GM12865 (cell line): ENCODE results near the gene CSRP3.

Experiments
- DNase-seq: peaks from one replicate; pipeline ENCODE4 v3.0.0; 2010; ENCODE audit warnings: low read depth
- H3K4me3 ChIP-seq: 2 replicates; pipeline ENCODE4 v1.5.1; 2011; ENCODE audit warnings: mild to moderate bottlenecking, low read depth, low read length, control low read depth
- CTCF ChIP-seq: IDR thresholded peaks from 2 replicates; pipeline ENCODE4 v1.5.1; 2011; ENCODE audit warnings: low read length, control low read depth, low read depth, inconsistent platforms; ENCODE audit not compliant: insufficient read depth; ENCODE audit errors: missing control alignments

Gene CSRP3

GRCh38 chr11:19196432-19196831 lies 5.4 kb downstream of the CSRP3 start:
- no peak overlapping the region for H3K4me3 ChIP-seq
- no peak for DNase-seq
- TF ChIP-seq CTCF = no peak

GRCh38 chr11:19194620-19195308 lies 7.0 kb downstream of the CSRP3 start:
- H3K4me3 ChIP-seq = no peak overlapping the region
- TF ChIP-seq CTCF = no peak
- DNase-seq = no peak

GRCh38 chr11:19193916-19194315 lies 7.9 kb downstream of the CSRP3 start:
- H3K4me3 ChIP-seq = no peak overlapping the region
- DNase-seq = no peak
- no peak for TF ChIP-seq CTCF

- no peak for TF ChIP-seq CTCF
- no peak for DNase-seq
- no peak overlapping the region for H3K4me3 ChIP-seq
Observed at GRCh38 chr11:19191530-19192169, 10.1 kb downstream of the CSRP3 start.

- no peak for DNase-seq
- TF ChIP-seq CTCF = no peak
- H3K4me3 ChIP-seq = no peak overlapping the region
Observed at GRCh38 chr11:19187833-19188258, 13.9 kb downstream of the CSRP3 start.

GRCh38 chr11:19187114-19187832 lies 14.5 kb downstream of the CSRP3 start:
- no peak for TF ChIP-seq CTCF
- no peak for DNase-seq
- H3K4me3 ChIP-seq = no peak overlapping the region
